ENCODE results near the gene SENP1. TPM values are rescaled to one million over a fixed set of nuclear protein-coding genes. Genes with fewer than 3 reads are reported as not detected.

The SENP1 gene
- total and polyA plus RNA-seq, 2 of the 4 experiments (the other 2 are of a cell fraction), result 7.2 to 25.3 TPM

DNA sequence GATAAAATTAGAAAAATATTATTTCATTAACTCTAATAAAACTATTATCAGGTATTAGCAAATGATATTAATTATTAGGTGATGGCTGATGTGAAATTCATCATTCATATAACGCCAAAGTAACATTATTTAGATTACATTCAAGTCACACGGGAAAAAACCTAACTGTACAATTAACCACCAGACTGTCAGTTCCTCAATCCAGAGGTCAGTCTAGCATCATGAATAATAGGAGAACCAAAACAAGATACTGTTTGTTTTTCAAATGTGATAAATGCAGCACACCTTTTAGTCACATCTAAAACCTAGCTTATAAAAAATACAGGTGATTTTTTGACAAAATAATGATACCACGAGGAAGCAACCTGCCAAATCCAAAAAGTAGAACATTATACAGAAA, 19.6 kb downstream of the SENP1 start:
- dilution Hi-C loops (cut with HindIII; ENCODE audit: low sequenced_read_pairs, unreplicated experiment), result no loop called here
- BruUV-seq (replicated peaks), result no TSS peak
- no peak overlapping the region for H3K4me3 ChIP-seq (ENCODE audit: insufficient read depth, low read depth, low read length)
- no CpG with 5 or more reads among the region's 3 CpGs for WGBS, 2 experiments (ENCODE audit: extremely low coverage in 2 of 2, insufficient read length in 1 of 2)
- ATAC-seq (ENCODE audit: low read depth) (no peak), DNase-seq (no peak)
- H2AK9ac ChIP-seq (replicated peaks; ENCODE audit: low read depth, low read length, poor library complexity), result no peak overlapping the region
- no peak overlapping the region for H2AK5ac ChIP-seq (ENCODE audit: low read depth, low read length)
- no peak overlapping the region for H4K8ac ChIP-seq (ENCODE audit: low read depth in 2 of 2, low read length in 2 of 2)
- H3K18ac ChIP-seq (ENCODE audit: low read depth, low read length), result no peak overlapping the region
- no peak overlapping the region for H3K4me2 ChIP-seq (ENCODE audit: low read depth, low read length)
- H2BK20ac ChIP-seq (ENCODE audit: low read depth, low read length), result no peak overlapping the region
- H3K23ac ChIP-seq (ENCODE audit: low read depth, low read length), result no peak overlapping the region
- H3K4ac ChIP-seq (ENCODE audit: low read depth, low read length), result no peak overlapping the region
- H2BK120ac ChIP-seq (ENCODE audit: low read depth, low read length), result no peak overlapping the region
- H3K79me1 ChIP-seq (ENCODE audit: low read depth in 1 of 2, low read length in 2 of 2), result no peaks in the 10 kb centered on the region
- no peaks in the 10 kb centered on the region for H3K9me1 ChIP-seq (ENCODE audit: insufficient read depth, low read length)
- CTCF ChIA-PET, result no interaction called here
- POLR2A ChIA-PET (ENCODE audit: unreplicated experiment), result no interaction called here
- no peak overlapping the region for H4K91ac ChIP-seq (ENCODE audit: insufficient read depth, low read depth, low read length)
- H3K4me1 ChIP-seq (ENCODE audit: control insufficient read depth, insufficient read depth, low read length), result no peaks in the 10 kb centered on the region
- in situ Hi-C loops (cut with MboI; ENCODE audit: low sequenced_read_pairs), result no loop called here
- no peak overlapping the region for H2AFZ ChIP-seq (replicated peaks; ENCODE audit: low read length, poor library complexity)
- no peak overlapping the region for H2BK15ac ChIP-seq (ENCODE audit: low read depth, low read length)
- no peak overlapping the region for H3K56ac ChIP-seq (ENCODE audit: extremely low read depth, insufficient read depth, low read length)
- H3K9ac ChIP-seq (ENCODE audit: low read depth, low read length), result no peak overlapping the region
- H3K36me3 ChIP-seq (ENCODE audit: control insufficient read depth, insufficient read depth, low read length), result peaks cover 16% of the 10 kb centered on the region
- no peak overlapping the region for H4K5ac ChIP-seq (ENCODE audit: low read depth, low read length)
- no peaks in the 10 kb centered on the region for H3K9me3 ChIP-seq (ENCODE audit: control insufficient read depth, insufficient read depth, low read length)
- H3K14ac ChIP-seq (replicated peaks; ENCODE audit: low read depth, low read length), result no peak overlapping the region
- TF ChIP-seq RFX5 (IDR thresholded peaks at IDR 0.05; ENCODE audit: low read depth, low read length) (no peak), BHLHE40 (IDR thresholded peaks at IDR 0.05; ENCODE audit: low read depth, low read length) (no peak), NFE2L2 (IDR thresholded peaks at IDR 0.05; ENCODE audit: low read depth, low read length) (no peak)
- TF ChIP-seq, protein P1, sequence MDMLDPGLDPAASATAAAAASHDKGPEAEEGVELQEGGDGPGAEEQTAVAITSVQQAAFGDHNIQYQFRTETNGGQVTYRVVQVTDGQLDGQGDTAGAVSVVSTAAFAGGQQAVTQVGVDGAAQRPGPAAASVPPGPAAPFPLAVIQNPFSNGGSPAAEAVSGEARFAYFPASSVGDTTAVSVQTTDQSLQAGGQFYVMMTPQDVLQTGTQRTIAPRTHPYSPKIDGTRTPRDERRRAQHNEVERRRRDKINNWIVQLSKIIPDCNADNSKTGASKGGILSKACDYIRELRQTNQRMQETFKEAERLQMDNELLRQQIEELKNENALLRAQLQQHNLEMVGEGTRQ (IDR thresholded peaks at IDR 0.05; ENCODE audit: low read depth, low read length), result no peak
- no peak overlapping the region for H3K27ac ChIP-seq (ENCODE audit: insufficient read depth, low read length)
- intact Hi-C loops (cut with micrococcal nuclease), result loop anchor here (10.0 kb wide), 1 partner anchor 528 kb away; no protein-coding TSS in a partner anchor
- H3K27me3 ChIP-seq (ENCODE audit: control insufficient read depth, insufficient read depth, low read length), result no peaks in the 10 kb centered on the region
- H2BK5ac ChIP-seq (ENCODE audit: low read depth, low read length, poor library complexity, severe bottlenecking), result no peak overlapping the region
- no peaks in the 10 kb centered on the region for H4K20me1 ChIP-seq (ENCODE audit: insufficient read depth, low read length)

Measured in IMR-90 (cell line).